ENCODE data around the gene ADAM12.

ADAM12 gene

GRCh38 chr10:126203746-126204145, 184.5 kb downstream of the ADAM12 start:
- H3K4me3 ChIP-seq (ENCODE audit: insufficient read depth, low read depth, low read length), result no peak overlapping the region
- H3K4me1 ChIP-seq (ENCODE audit: control insufficient read depth, insufficient read depth, low read length), result peaks cover 5% of the 10 kb centered on the region
- no peaks in the 10 kb centered on the region for H3K27me3 ChIP-seq (ENCODE audit: control insufficient read depth, insufficient read depth, low read length, poor library complexity, severe bottlenecking)
- H3K9me3 ChIP-seq (ENCODE audit: control insufficient read depth, low read length), result no peaks in the 10 kb centered on the region
- 90 to 98% methylated on average over 7 of the region's 7 CpGs for WGBS, 2 experiments
- H3K36me3 ChIP-seq (ENCODE audit: control insufficient read depth, insufficient read depth, low read length), result no peaks in the 10 kb centered on the region
- no peak overlapping the region for H3K27ac ChIP-seq (ENCODE audit: insufficient read depth, low read depth, low read length, poor library complexity, severe bottlenecking)

DNA sequence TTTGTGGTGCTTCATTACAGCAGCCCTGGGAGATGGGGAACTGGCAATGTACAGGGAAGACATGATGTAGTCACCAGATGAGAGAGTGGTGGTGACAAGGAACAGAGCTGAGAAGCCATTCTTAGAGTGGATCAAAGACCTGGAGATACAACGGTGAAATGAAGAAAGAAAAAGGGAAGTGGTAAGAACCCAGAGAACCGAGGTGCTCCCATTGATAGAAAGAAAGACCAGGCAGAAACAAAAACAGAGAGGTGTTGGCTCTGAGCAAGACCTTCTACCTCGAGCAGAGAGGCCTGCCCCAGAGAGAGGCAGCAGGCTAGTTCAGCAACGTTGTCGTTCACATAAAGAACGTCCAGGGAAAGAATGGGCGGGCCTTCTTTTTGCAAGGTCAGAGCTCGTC, 186.7 kb downstream of the ADAM12 start:
- H3K9me3 ChIP-seq (ENCODE audit: control insufficient read depth, low read length), result no peaks in the 10 kb centered on the region
- no peaks in the 10 kb centered on the region for H3K4me1 ChIP-seq (ENCODE audit: control insufficient read depth, insufficient read depth, low read length)
- 93% methylated on average over 8 of the region's 8 CpGs for WGBS, 2 experiments
- H3K27me3 ChIP-seq (ENCODE audit: control insufficient read depth, insufficient read depth, low read length, poor library complexity, severe bottlenecking), result no peaks in the 10 kb centered on the region
- no peak overlapping the region for H3K4me3 ChIP-seq (ENCODE audit: insufficient read depth, low read depth, low read length)
- no peaks in the 10 kb centered on the region for H3K36me3 ChIP-seq (ENCODE audit: control insufficient read depth, insufficient read depth, low read length)
- no peak overlapping the region for H3K27ac ChIP-seq (ENCODE audit: insufficient read depth, low read depth, low read length, poor library complexity, severe bottlenecking)

DNA sequence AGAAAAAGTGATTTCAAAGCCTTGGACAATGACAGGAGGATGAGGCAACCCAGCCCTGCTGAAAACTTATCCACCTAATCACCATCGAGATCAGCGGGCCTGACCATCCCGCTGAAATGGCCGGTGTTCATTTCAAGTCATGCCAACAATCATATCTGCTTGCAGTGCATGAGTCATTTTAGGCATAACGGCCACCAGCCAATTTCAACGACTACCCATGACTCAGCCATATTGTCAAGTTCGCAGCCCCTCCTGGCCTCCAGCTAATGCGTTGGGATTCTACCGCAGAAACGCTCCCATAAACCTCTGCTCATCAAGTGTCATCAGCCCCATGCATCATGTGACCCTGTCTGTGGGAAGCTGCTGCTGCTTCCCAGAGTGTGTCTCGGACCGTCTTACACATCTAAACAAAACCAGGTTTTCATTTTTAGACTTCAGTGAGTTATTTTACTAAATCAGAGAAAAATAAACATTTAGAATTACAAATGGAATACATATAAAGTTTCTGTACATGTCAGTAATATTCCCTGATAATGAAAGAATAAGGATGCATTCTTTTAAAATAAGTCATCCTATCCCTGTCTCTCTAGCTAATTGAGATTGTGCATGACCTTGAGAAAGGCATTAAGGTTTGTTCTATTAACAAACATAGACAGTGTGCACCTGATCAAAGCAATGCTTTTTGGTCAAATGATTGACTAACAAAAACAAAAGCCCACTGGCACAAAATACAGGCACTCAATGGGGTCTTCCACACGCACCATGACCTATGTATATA, 188.9 kb downstream of the ADAM12 start:
- WGBS, 2 experiments, result 95 to 97% methylated on average over 13 of the region's 13 CpGs
- Histone ChIP-seq H3K4me3 (ENCODE audit: insufficient read depth, low read depth, low read length) (no peak overlapping the region), H3K9me3 (ENCODE audit: control insufficient read depth, low read length) (no peaks in the 10 kb centered on the region), H3K36me3 (ENCODE audit: control insufficient read depth, insufficient read depth, low read length) (no peaks in the 10 kb centered on the region), H3K27ac (ENCODE audit: insufficient read depth, low read depth, low read length, poor library complexity, severe bottlenecking) (no peak overlapping the region), H3K27me3 (ENCODE audit: control insufficient read depth, insufficient read depth, low read length, poor library complexity, severe bottlenecking) (no peaks in the 10 kb centered on the region), H3K4me1 (ENCODE audit: control insufficient read depth, insufficient read depth, low read length) (no peaks in the 10 kb centered on the region)

- no peaks in the 10 kb centered on the region for H3K9me3 ChIP-seq (ENCODE audit: control insufficient read depth, low read length)
- H3K4me1 ChIP-seq (ENCODE audit: control insufficient read depth, insufficient read depth, low read length), result no peaks in the 10 kb centered on the region
- H3K4me3 ChIP-seq (ENCODE audit: insufficient read depth, low read depth, low read length), result no peak overlapping the region
- H3K27me3 ChIP-seq (ENCODE audit: control insufficient read depth, insufficient read depth, low read length, poor library complexity, severe bottlenecking), result no peaks in the 10 kb centered on the region
- no peak overlapping the region for H3K27ac ChIP-seq (ENCODE audit: insufficient read depth, low read depth, low read length, poor library complexity, severe bottlenecking)
- no peaks in the 10 kb centered on the region for H3K36me3 ChIP-seq (ENCODE audit: control insufficient read depth, insufficient read depth, low read length)
Measured at GRCh38 chr10:126198681-126199080, 189.6 kb downstream of the ADAM12 start.

DNA sequence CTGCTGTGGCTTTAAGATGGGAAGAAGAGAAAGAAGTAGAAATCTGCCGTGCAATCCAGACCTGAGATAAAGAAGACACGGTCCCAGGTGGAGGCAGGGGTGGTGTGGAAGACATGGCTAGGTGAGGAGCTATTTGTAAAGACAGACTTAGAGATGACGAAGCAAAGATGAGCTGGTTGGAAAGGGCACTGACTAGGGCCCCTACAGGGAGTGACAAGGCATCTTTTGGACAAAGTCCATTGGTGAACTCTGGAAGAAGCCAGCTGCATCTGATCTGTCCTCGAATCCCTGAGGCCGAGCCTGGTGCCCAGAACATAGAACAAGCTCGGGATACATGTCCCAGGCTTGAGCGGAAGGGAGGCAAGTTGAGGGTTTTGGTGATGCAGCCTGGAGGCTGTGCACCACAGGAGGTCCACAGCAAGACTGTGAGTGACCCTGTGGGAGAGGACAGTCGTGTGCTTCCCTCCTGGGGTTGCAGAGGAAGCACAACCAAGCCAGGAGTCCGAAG, 191.2 kb downstream of the ADAM12 start:
- Histone ChIP-seq H3K4me1 (ENCODE audit: control insufficient read depth, insufficient read depth, low read length) (no peaks in the 10 kb centered on the region), H3K4me3 (ENCODE audit: insufficient read depth, low read depth, low read length) (no peak overlapping the region), H3K27ac (ENCODE audit: insufficient read depth, low read depth, low read length, poor library complexity, severe bottlenecking) (no peak overlapping the region), H3K36me3 (ENCODE audit: control insufficient read depth, insufficient read depth, low read length) (no peaks in the 10 kb centered on the region), H3K27me3 (ENCODE audit: control insufficient read depth, insufficient read depth, low read length, poor library complexity, severe bottlenecking) (no peaks in the 10 kb centered on the region), H3K9me3 (ENCODE audit: control insufficient read depth, low read length) (no peaks in the 10 kb centered on the region)
- WGBS, 2 experiments, result 93 to 94% methylated on average over 9 of the region's 9 CpGs

DNA sequence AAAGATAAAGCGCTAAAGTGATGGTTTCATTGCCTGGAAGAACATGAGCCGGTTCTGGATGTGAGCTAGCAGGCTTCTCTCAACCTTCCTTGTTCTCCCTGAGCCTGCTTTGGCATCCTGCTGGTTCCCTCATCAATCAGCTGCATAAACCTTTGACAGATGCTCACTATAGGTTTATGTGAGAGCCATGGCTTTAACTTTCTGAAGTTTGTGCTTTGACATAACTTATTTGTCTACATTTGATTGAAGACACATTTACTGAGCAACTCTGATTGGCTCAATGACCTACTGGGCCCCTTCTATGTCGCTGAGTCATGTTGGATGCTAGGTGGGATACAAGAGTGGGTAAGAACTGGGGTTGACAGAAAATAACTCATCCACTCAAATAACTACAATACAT, 192.0 kb downstream of the ADAM12 start:
- no peaks in the 10 kb centered on the region for H3K36me3 ChIP-seq (ENCODE audit: control insufficient read depth, insufficient read depth, low read length)
- H3K9me3 ChIP-seq (ENCODE audit: control insufficient read depth, low read length), result no peaks in the 10 kb centered on the region
- no peak overlapping the region for H3K27ac ChIP-seq (ENCODE audit: insufficient read depth, low read depth, low read length, poor library complexity, severe bottlenecking)
- no peak overlapping the region for H3K4me3 ChIP-seq (ENCODE audit: insufficient read depth, low read depth, low read length)
- no peaks in the 10 kb centered on the region for H3K27me3 ChIP-seq (ENCODE audit: control insufficient read depth, insufficient read depth, low read length, poor library complexity, severe bottlenecking)
- WGBS, 2 experiments, result 87 to 93% methylated on average over 2 of the region's 3 CpGs
- H3K4me1 ChIP-seq (ENCODE audit: control insufficient read depth, insufficient read depth, low read length), result no peaks in the 10 kb centered on the region

GRCh38 chr10:126191192-126191591, 197.1 kb downstream of the ADAM12 start:
- H3K27me3 ChIP-seq (ENCODE audit: control insufficient read depth, insufficient read depth, low read length, poor library complexity, severe bottlenecking), result no peaks in the 10 kb centered on the region
- no peaks in the 10 kb centered on the region for H3K4me1 ChIP-seq (ENCODE audit: control insufficient read depth, insufficient read depth, low read length)
- no peak overlapping the region for H3K4me3 ChIP-seq (ENCODE audit: insufficient read depth, low read depth, low read length)
- 93 to 94% methylated on average over 4 of the region's 4 CpGs for WGBS, 2 experiments
- H3K9me3 ChIP-seq (ENCODE audit: control insufficient read depth, low read length), result no peaks in the 10 kb centered on the region
- H3K36me3 ChIP-seq (ENCODE audit: control insufficient read depth, insufficient read depth, low read length), result no peaks in the 10 kb centered on the region
- H3K27ac ChIP-seq (ENCODE audit: insufficient read depth, low read depth, low read length, poor library complexity, severe bottlenecking), result no peak overlapping the region

GRCh38 chr10:126188679-126189200, 199.5 kb downstream of the ADAM12 start:
- 90 to 94% methylated on average over 3 of the region's 3 CpGs for WGBS, 2 experiments
- no peak overlapping the region for H3K4me3 ChIP-seq (ENCODE audit: insufficient read depth, low read depth, low read length)
- H3K4me1 ChIP-seq (ENCODE audit: control insufficient read depth, insufficient read depth, low read length), result no peaks in the 10 kb centered on the region
- no peak overlapping the region for H3K27ac ChIP-seq (ENCODE audit: insufficient read depth, low read depth, low read length, poor library complexity, severe bottlenecking)
- no peaks in the 10 kb centered on the region for H3K36me3 ChIP-seq (ENCODE audit: control insufficient read depth, insufficient read depth, low read length)
- H3K27me3 ChIP-seq (ENCODE audit: control insufficient read depth, insufficient read depth, low read length, poor library complexity, severe bottlenecking), result no peaks in the 10 kb centered on the region
- no peaks in the 10 kb centered on the region for H3K9me3 ChIP-seq (ENCODE audit: control insufficient read depth, low read length)

DNA sequence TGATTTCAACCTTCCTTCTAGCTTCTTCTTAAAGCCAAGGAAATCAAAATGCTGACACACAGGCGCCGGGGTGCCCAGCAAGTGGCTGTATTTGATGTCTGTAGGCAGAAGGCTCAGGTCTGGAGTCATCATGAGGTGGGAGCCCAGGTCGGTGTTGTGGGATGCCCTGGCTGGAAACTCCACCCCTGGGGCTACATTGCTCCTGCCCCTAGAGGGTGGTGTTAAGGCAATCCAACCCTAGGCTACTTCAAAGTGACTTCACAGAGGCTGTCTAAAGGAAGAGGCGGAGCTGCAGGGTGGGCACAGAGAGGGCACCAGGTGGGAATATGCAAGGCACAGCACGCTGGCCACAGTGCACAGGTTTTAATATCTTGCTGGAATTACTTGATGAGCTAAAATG, 200.9 kb downstream of the ADAM12 start:
- Histone ChIP-seq H3K27ac (ENCODE audit: insufficient read depth, low read depth, low read length, poor library complexity, severe bottlenecking) (no peak overlapping the region), H3K36me3 (ENCODE audit: control insufficient read depth, insufficient read depth, low read length) (no peaks in the 10 kb centered on the region), H3K4me1 (ENCODE audit: control insufficient read depth, insufficient read depth, low read length) (no peaks in the 10 kb centered on the region), H3K27me3 (ENCODE audit: control insufficient read depth, insufficient read depth, low read length, poor library complexity, severe bottlenecking) (no peaks in the 10 kb centered on the region), H3K9me3 (ENCODE audit: control insufficient read depth, low read length) (no peaks in the 10 kb centered on the region), H3K4me3 (ENCODE audit: insufficient read depth, low read depth, low read length) (no peak overlapping the region)
- WGBS, 2 experiments, result 91 to 94% methylated on average over 5 of the region's 5 CpGs

GRCh38 chr10:126186766-126187165, 201.5 kb downstream of the ADAM12 start:
- no peaks in the 10 kb centered on the region for H3K9me3 ChIP-seq (ENCODE audit: control insufficient read depth, low read length)
- no peaks in the 10 kb centered on the region for H3K4me1 ChIP-seq (ENCODE audit: control insufficient read depth, insufficient read depth, low read length)
- H3K27ac ChIP-seq (ENCODE audit: insufficient read depth, low read depth, low read length, poor library complexity, severe bottlenecking), result no peak overlapping the region
- H3K4me3 ChIP-seq (ENCODE audit: insufficient read depth, low read depth, low read length), result no peak overlapping the region
- WGBS, 2 experiments, result 85 to 91% methylated on average over 4 to 5 of the region's 5 CpGs
- H3K27me3 ChIP-seq (ENCODE audit: control insufficient read depth, insufficient read depth, low read length, poor library complexity, severe bottlenecking), result no peaks in the 10 kb centered on the region
- no peaks in the 10 kb centered on the region for H3K36me3 ChIP-seq (ENCODE audit: control insufficient read depth, insufficient read depth, low read length)

Measured in ectodermal cell (in vitro differentiated cells).